H9 (cell line): Measurements from ENCODE around the gene PGF. TPM values are rescaled to one million over a fixed set of nuclear protein-coding genes. Genes with fewer than 3 reads are reported as not detected.
A peak's percentile ranks its signal among the peaks of the same experiment; 100 is the strongest.

Experiments used
- DNase-seq: peaks from one replicate; pipeline ENCODE4 v3.0.0-alpha.2; 2017
- H2AFZ ChIP-seq: one replicate; pipeline ENCODE4 v1.6.1; 2013; ENCODE audit warnings: mild to moderate bottlenecking, low read length, control low read depth, moderate library complexity
- H2AK5ac ChIP-seq: 2 replicates; pipeline ENCODE4 v1.6.1; 2013; ENCODE audit warnings: low read length, control low read depth, mixed read lengths; ENCODE audit not compliant: insufficient read length
- H2BK120ac ChIP-seq: one replicate; pipeline ENCODE4 v1.6.1; 2013; ENCODE audit warnings: low read depth, mild to moderate bottlenecking, low read length, control low read depth, inconsistent platforms; ENCODE audit not compliant: poor library complexity, severe bottlenecking
- H2BK12ac ChIP-seq: 2 replicates; pipeline ENCODE4 v1.6.1; 2013; ENCODE audit warnings: low read length, control low read depth, mixed read lengths, low read depth; ENCODE audit not compliant: insufficient read length
- H2BK15ac ChIP-seq: 2 replicates; pipeline ENCODE4 v1.6.1; 2013; ENCODE audit warnings: low read depth, low read length, control low read depth
- H2BK20ac ChIP-seq: one replicate; pipeline ENCODE4 v1.6.1; 2013; ENCODE audit warnings: low read depth, mild to moderate bottlenecking, low read length, control low read depth, inconsistent platforms; ENCODE audit not compliant: poor library complexity, severe bottlenecking
- H2BK5ac ChIP-seq: 2 replicates; pipeline ENCODE4 v1.6.1; 2013; ENCODE audit warnings: low read length, control low read depth, mixed read lengths; ENCODE audit not compliant: insufficient read length
- H3K14ac ChIP-seq: 2 replicates; pipeline ENCODE4 v1.6.1; 2013; ENCODE audit warnings: low read length, control low read depth; ENCODE audit not compliant: insufficient read depth
- H3K18ac ChIP-seq: 2 replicates; pipeline ENCODE4 v1.6.1; 2013; ENCODE audit warnings: low read depth, mild to moderate bottlenecking, mixed read lengths, low read length, control low read depth; ENCODE audit not compliant: insufficient read length
- H3K23ac ChIP-seq: 2 replicates; pipeline ENCODE4 v1.6.1; 2013; ENCODE audit warnings: low read length, control low read depth, mixed read lengths, low read depth; ENCODE audit not compliant: insufficient read length
- H3K23me2 ChIP-seq: 2 replicates; pipeline ENCODE4 v1.6.1; 2013; ENCODE audit warnings: low read depth, mild to moderate bottlenecking, mixed read lengths, low read length, control low read depth; ENCODE audit not compliant: insufficient read length, poor library complexity, severe bottlenecking
- H3K27ac ChIP-seq: 2 replicates; pipeline ENCODE4 v1.5.1; 2013; ENCODE audit warnings: low read length, control low read depth, mixed read lengths, low read depth; ENCODE audit not compliant: insufficient read length
- H3K27me3 ChIP-seq: 2 replicates; pipeline ENCODE4 v1.6.1; 2013; ENCODE audit warnings: low read length, control low read depth, inconsistent platforms; ENCODE audit not compliant: insufficient read depth
- H3K4ac ChIP-seq: 2 replicates; pipeline ENCODE4 v1.6.1; 2013; ENCODE audit warnings: low read depth, mild to moderate bottlenecking, control low read depth, inconsistent platforms, low read length, moderate library complexity
- H3K4me1 ChIP-seq: 2 replicates; pipeline ENCODE4 v1.6.1; 2013; ENCODE audit warnings: low read length, control low read depth, inconsistent platforms; ENCODE audit not compliant: insufficient read depth
- H3K4me2 ChIP-seq: 2 replicates; pipeline ENCODE4 v1.6.1; 2013; ENCODE audit warnings: low read length, control low read depth, mixed read lengths; ENCODE audit not compliant: insufficient read length, insufficient read depth
- H3K56ac ChIP-seq: 2 replicates; pipeline ENCODE4 v1.6.1; 2013; ENCODE audit warnings: low read depth, mild to moderate bottlenecking, mixed read lengths, low read length, control low read depth; ENCODE audit not compliant: insufficient read length
- H3K79me1 ChIP-seq: 2 replicates; pipeline ENCODE4 v1.6.1; 2013; ENCODE audit warnings: low read depth, mild to moderate bottlenecking, moderate library complexity, low read length, control low read depth, inconsistent platforms; ENCODE audit not compliant: insufficient read depth, poor library complexity, severe bottlenecking
- H3K79me2 ChIP-seq: 2 replicates; pipeline ENCODE4 v1.6.1; 2013; ENCODE audit warnings: low read length, control low read depth, inconsistent platforms; ENCODE audit not compliant: insufficient read depth
- H3K9ac ChIP-seq: 2 replicates; pipeline ENCODE4 v1.6.1; 2013; ENCODE audit warnings: low read length, control low read depth, mixed read lengths; ENCODE audit not compliant: insufficient read length; ENCODE audit errors: extremely low read depth
- H3K9me3 ChIP-seq: one replicate; pipeline ENCODE4 v1.6.1; 2013; ENCODE audit warnings: low read depth, low read length, inconsistent platforms; ENCODE audit not compliant: control insufficient read depth
- H3T11ph ChIP-seq: one replicate; pipeline ENCODE4 v1.6.1; 2013; ENCODE audit warnings: mild to moderate bottlenecking, low read length, control low read depth, inconsistent platforms
- H4K20me1 ChIP-seq: one replicate; pipeline ENCODE4 v1.6.1; 2013; ENCODE audit not compliant: control insufficient read depth, insufficient read length, insufficient read depth
- H4K5ac ChIP-seq: 2 replicates; pipeline ENCODE4 v1.6.1; 2013; ENCODE audit warnings: low read depth, mild to moderate bottlenecking, mixed read lengths, low read length, control low read depth; ENCODE audit not compliant: insufficient read length
- H4K8ac ChIP-seq: replicated peaks from 2 replicates; pipeline ENCODE4 v1.6.1; 2013; ENCODE audit warnings: low read length, control low read depth, mixed read lengths, low read depth; ENCODE audit not compliant: insufficient read length
- H4K91ac ChIP-seq: 2 replicates; pipeline ENCODE4 v1.6.1; 2013; ENCODE audit warnings: low read depth, mild to moderate bottlenecking, moderate library complexity, mixed read lengths, low read length, control low read depth; ENCODE audit not compliant: insufficient read length
- H3K27ac Mint-ChIP-seq, 3 experiments: 2 replicates in 2 of 3; 3 replicates in 1 of 3; pipeline ENCODE4 v1.8.0; 2020 to 2021; ENCODE audit warnings: mixed read lengths in 3 of 3, mild to moderate bottlenecking in 1 of 3, moderate library complexity in 1 of 3
- H3K27me3 Mint-ChIP-seq: 2 replicates; pipeline ENCODE4 v1.8.0; 2021; ENCODE audit warnings: low read depth, mild to moderate bottlenecking, moderate library complexity, mixed read lengths
- H3K36me3 Mint-ChIP-seq, 3 experiments: 2 replicates in 2 of 3; 3 replicates in 1 of 3; pipeline ENCODE4 v1.8.0; 2020 to 2021; ENCODE audit warnings: low read depth in 3 of 3, mixed read lengths in 3 of 3; ENCODE audit not compliant: insufficient read depth in 1 of 3
- H3K4me1 Mint-ChIP-seq, 2 experiments: 2 replicates each; pipeline ENCODE4 v1.8.0; 2020; ENCODE audit warnings: mixed read lengths in 2 of 2
- H3K4me3 Mint-ChIP-seq, 2 experiments: 2 replicates in 1 of 2; 3 replicates in 1 of 2; pipeline ENCODE4 v1.8.0; 2020 to 2021; ENCODE audit warnings: mild to moderate bottlenecking in 2 of 2, mixed read lengths in 2 of 2, moderate library complexity in 1 of 2
- H3K9me3 Mint-ChIP-seq, 2 experiments: 2 replicates in 1 of 2; 3 replicates in 1 of 2; pipeline ENCODE4 v1.8.0; 2020; ENCODE audit warnings: mild to moderate bottlenecking in 2 of 2, mixed read lengths in 2 of 2, moderate library complexity in 1 of 2
- CTCF ChIP-seq: fragments of 200-600 bp; sonication (generic); conservative IDR thresholded peaks from 3 replicates; pipeline ENCODE4 v1.8.0; 2021; ENCODE audit warnings: antibody characterized with exemption, mild to moderate bottlenecking
- WGBS: extraction: QIAGEN DNeasy Blood & Tissue Kit; methylation state at CpG from one replicate; pipeline ENCODE4 v1.1.7; 2013; ENCODE audit warnings: missing lambda C conversion rate, low lambda C conversion rate, mixed read lengths; ENCODE audit not compliant: insufficient read length; ENCODE audit errors: extremely low coverage; 5-methylcytosine and 5-hydroxymethylcytosine counted together
- total RNA-seq: library from RNA; stranded (reverse); gene quantifications from 2 replicates; pipeline ENCODE4 v1.2.1, GENCODE V29; 2021

PGF gene
- total RNA-seq, 1 experiment from 2014 or later, result 2.3 TPM

- Histone ChIP-seq H3K18ac (no peak overlapping the region), H3K9me3 (no peaks in the 10 kb centered on the region), H2BK12ac (no peak overlapping the region), H3K79me2 (no peaks in the 10 kb centered on the region), H3K56ac (no peak overlapping the region), H4K91ac (no peak overlapping the region), H2AFZ (no peak overlapping the region), H4K5ac (no peak overlapping the region), H3K23ac (no peak overlapping the region), H3K4me1 (no peaks in the 10 kb centered on the region), H3K4ac (no peak overlapping the region), H3K79me1 (no peaks in the 10 kb centered on the region), H2BK15ac (no peak overlapping the region), H4K20me1 (no peaks in the 10 kb centered on the region), H3K23me2 (no peaks in the 10 kb centered on the region), H2BK5ac (no peak overlapping the region), H2BK120ac (no peak overlapping the region), H3T11ph (no peak overlapping the region), H2BK20ac (no peak overlapping the region), H3K14ac (no peak overlapping the region), H3K9ac (no peak overlapping the region), H2AK5ac (no peak overlapping the region), H3K27ac (no peak overlapping the region), H3K4me2 (no peak overlapping the region), H3K27me3 (no peaks in the 10 kb centered on the region), H4K8ac (no peak overlapping the region)
- no peak for TF ChIP-seq CTCF
- Mint-ChIP-seq H3K4me3 (no peak overlapping the region), H3K4me1 (peaks cover 15% of the 10 kb centered on the region in 2 experiments), H3K9me3 (no peaks in the 10 kb centered on the region), H3K27ac (peak overlapping the region; percentile 17 to 96 (median 91); a peak in 5 of 7 replicates), H3K27me3 (no peaks in the 10 kb centered on the region; the same call in 1 of the 2 replicates), H3K36me3 (peaks cover 46 to 70% (median 52%) of the 10 kb centered on the region in 3 experiments)
- no peak for DNase-seq
- no CpG with 5 or more reads among the region's 10 CpGs for WGBS
Measured at GRCh38 chr14:74902941-74903705, 52.3 kb downstream of the PGF start.
